ENCODE results near the gene RHBDF1.

DNA sequence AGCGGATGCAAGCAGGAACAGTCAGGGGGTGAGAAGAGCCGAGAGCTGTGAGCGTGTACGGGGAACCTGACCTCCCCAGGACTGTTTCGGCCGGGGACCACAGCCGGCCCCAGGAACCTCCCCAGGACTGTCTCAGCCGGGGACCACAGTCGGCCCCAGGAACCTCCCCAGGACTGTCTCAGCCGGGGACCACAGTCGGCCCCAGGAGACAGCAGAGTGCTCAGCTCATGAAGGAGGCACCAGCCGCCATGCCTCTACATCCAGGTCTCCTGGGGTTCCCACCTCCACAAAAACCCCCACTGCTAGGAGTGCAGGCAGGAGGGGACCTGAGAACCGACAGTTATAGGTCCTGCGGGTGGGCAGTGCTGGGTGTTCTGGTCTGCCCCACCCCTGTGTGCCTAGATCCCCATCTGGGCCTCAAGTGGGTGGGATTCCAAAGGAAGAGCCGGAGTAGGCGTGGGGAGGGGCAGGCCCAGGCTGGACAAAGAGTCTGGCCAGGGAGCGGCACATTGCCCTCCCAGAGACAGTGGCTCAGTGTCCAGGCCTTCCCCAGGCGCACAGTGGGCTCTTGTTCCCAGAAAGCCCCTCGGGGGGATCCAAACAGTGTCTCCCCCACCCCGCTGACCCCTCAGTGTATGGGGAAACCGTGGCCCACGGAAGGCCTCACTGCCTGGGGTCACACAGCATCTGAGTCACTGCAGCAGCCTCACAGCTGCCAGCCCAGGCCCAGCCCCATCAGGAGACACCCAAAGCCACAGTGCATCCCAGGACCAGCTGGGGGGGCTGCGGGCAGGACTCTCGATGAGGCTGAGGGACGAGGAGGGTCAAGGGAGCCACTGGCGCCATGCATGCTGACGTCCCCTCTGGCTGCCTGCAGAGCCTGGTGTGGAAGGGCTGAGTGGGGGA, 4.3 kb downstream of the RHBDF1 start:
- TF ChIP-seq CTCF (IDR thresholded peaks at IDR 0.05) = no peak
- peak in 1 of 2 donors; percentile 28 for TF ChIP-seq POLR2A (IDR thresholded peaks at IDR 0.05)
